Measurements from ENCODE around the gene PROM1. TPM values are rescaled to one million over a fixed set of nuclear protein-coding genes. Genes with fewer than 3 reads are reported as not detected.

PROM1 gene
- total and polyA plus RNA-seq, 2 of the 4 experiments (the other 2 are of a cell fraction) = not detected

- BruUV-seq (replicated peaks) = no TSS peak
- ChIA-PET POLR2A (ENCODE audit: unreplicated experiment) (no interaction called here), CTCF (no interaction called here)
- no peaks in the 10 kb centered on the region for H3K79me1 ChIP-seq (ENCODE audit: low read depth in 1 of 2, low read length in 2 of 2)
- no peak overlapping the region for H3K4ac ChIP-seq (ENCODE audit: low read depth, low read length)
- no peaks in the 10 kb centered on the region for H3K4me1 ChIP-seq (ENCODE audit: control insufficient read depth, insufficient read depth, low read length)
- H2BK5ac ChIP-seq (ENCODE audit: low read depth, low read length, poor library complexity, severe bottlenecking) = no peak overlapping the region
- no peak overlapping the region for H3K4me2 ChIP-seq (ENCODE audit: low read depth, low read length)
- H4K91ac ChIP-seq (ENCODE audit: insufficient read depth, low read depth, low read length) = no peak overlapping the region
- no peak overlapping the region for H3K56ac ChIP-seq (ENCODE audit: extremely low read depth, insufficient read depth, low read length)
- no peak overlapping the region for H2BK15ac ChIP-seq (ENCODE audit: low read depth, low read length)
- no peaks in the 10 kb centered on the region for H3K36me3 ChIP-seq (ENCODE audit: control insufficient read depth, insufficient read depth, low read length)
- dilution Hi-C loops (cut with HindIII; ENCODE audit: low sequenced_read_pairs, unreplicated experiment) (no loop called here), intact Hi-C loops (cut with micrococcal nuclease) (no loop called here), in situ Hi-C loops (cut with MboI; ENCODE audit: low sequenced_read_pairs) (no loop called here)
- no peak overlapping the region for H3K23ac ChIP-seq (ENCODE audit: low read depth, low read length)
- H3K14ac ChIP-seq (replicated peaks; ENCODE audit: low read depth, low read length) = no peak overlapping the region
- no CpG with 5 or more reads among the region's 4 CpGs for WGBS, 2 experiments (ENCODE audit: extremely low coverage in 2 of 2, insufficient read length in 1 of 2)
- no peak overlapping the region for H3K4me3 ChIP-seq (ENCODE audit: insufficient read depth, low read depth, low read length)
- no peak overlapping the region for H2AFZ ChIP-seq (replicated peaks; ENCODE audit: low read length, poor library complexity)
- no peak for DNase-seq
- TF ChIP-seq USF2 (IDR thresholded peaks at IDR 0.05; ENCODE audit: low read depth, low read length) (no peak), POLR2A (IDR thresholded peaks at IDR 0.05; ENCODE audit: low read depth, low read length) (no peak), CTCF (conservative IDR thresholded peaks at IDR 0.05; ENCODE audit: low read depth, low read length) (no peak), NFE2L2 (IDR thresholded peaks at IDR 0.05; ENCODE audit: low read depth, low read length) (no peak), SMC3 (IDR thresholded peaks at IDR 0.05; ENCODE audit: low read depth, low read length) (no peak), RFX5 (IDR thresholded peaks at IDR 0.05; ENCODE audit: low read depth, low read length) (no peak)
- no peaks in the 10 kb centered on the region for H4K20me1 ChIP-seq (ENCODE audit: insufficient read depth, low read length)
- H3K18ac ChIP-seq (ENCODE audit: low read depth, low read length) = no peak overlapping the region
- ATAC-seq (ENCODE audit: low read depth) = no peak
- peaks cover 39% of the 10 kb centered on the region for H3K27me3 ChIP-seq (ENCODE audit: control insufficient read depth, insufficient read depth, low read length)
- no peak overlapping the region for H4K5ac ChIP-seq (ENCODE audit: low read depth, low read length)
- no peak overlapping the region for H2BK20ac ChIP-seq (ENCODE audit: low read depth, low read length)
- H3K9me1 ChIP-seq (ENCODE audit: insufficient read depth, low read length) = no peaks in the 10 kb centered on the region
- H2AK5ac ChIP-seq (ENCODE audit: low read depth, low read length) = no peak overlapping the region
- H3K27ac ChIP-seq (ENCODE audit: insufficient read depth, low read length) = no peak overlapping the region
- no peak overlapping the region for H4K8ac ChIP-seq (ENCODE audit: low read depth in 2 of 2, low read length in 2 of 2)
- no peak overlapping the region for H3K9ac ChIP-seq (ENCODE audit: low read depth, low read length)
- no peak overlapping the region for H2AK9ac ChIP-seq (replicated peaks; ENCODE audit: low read depth, low read length, poor library complexity)
- no peak overlapping the region for H2BK120ac ChIP-seq (ENCODE audit: low read depth, low read length)
- H3K9me3 ChIP-seq (ENCODE audit: control insufficient read depth, insufficient read depth, low read length) = no peaks in the 10 kb centered on the region
Observed at GRCh38 chr4:16124232-16124631, 40.4 kb upstream of the PROM1 start.
